Measurements from ENCODE around the gene TRIM43.
"Not testable (repeated sequence)": the region's sequence is repeated elsewhere in the genome, so short reads cannot be mapped to it uniquely, and the experiment has no call there.

TRIM43 gene

DNA sequence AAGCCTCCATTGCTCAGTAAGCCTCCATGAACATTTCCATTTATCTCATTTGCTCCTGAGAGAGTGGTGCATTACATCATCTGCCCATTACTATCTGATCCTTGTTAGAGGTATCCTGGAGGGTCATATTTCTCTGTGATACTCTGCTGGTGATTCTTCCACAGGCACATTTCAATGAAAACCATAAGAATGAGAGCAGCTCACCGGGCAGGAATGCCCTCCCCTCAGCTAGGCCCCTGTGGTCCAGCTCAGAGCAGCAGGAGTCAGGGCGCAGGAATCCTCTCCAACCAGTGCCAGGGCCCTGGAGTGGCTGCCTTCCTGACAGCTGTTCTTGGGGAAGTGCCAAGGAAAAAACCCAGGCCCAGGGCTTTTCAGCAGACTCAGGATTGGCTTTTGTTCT is 50.0 kb downstream of the TRIM43 start:
- peak; percentile 2 to 46 for DNase-seq

- DNase-seq = not testable (repeated sequence)
Observed at GRCh38 chr2:95642360-95642759, 50.6 kb downstream of the TRIM43 start.

- not testable (repeated sequence) for DNase-seq
Observed at GRCh38 chr2:95642951-95643350, 51.1 kb downstream of the TRIM43 start.

DNA sequence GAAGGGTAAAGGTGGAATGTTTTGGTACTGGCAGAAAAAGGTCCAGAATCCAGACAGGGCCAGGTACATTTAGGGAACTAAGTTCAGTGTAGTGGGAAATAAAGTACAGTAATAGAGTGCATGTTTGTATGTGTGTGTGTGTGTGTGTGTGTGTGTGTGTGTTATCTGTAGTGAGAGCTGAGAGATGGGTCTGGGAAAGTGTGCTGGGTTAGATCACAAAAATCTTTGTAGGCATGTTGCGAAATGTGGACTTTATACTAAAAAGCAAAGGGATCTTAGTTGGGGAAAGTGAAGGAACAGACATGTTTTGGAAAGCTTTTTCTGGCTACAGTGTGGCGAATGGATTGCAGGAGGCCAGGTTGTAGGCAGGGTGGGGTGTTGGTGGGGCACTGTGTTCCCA is 53.5 kb downstream of the TRIM43 start:
- DNase-seq = not testable (repeated sequence)

DNA sequence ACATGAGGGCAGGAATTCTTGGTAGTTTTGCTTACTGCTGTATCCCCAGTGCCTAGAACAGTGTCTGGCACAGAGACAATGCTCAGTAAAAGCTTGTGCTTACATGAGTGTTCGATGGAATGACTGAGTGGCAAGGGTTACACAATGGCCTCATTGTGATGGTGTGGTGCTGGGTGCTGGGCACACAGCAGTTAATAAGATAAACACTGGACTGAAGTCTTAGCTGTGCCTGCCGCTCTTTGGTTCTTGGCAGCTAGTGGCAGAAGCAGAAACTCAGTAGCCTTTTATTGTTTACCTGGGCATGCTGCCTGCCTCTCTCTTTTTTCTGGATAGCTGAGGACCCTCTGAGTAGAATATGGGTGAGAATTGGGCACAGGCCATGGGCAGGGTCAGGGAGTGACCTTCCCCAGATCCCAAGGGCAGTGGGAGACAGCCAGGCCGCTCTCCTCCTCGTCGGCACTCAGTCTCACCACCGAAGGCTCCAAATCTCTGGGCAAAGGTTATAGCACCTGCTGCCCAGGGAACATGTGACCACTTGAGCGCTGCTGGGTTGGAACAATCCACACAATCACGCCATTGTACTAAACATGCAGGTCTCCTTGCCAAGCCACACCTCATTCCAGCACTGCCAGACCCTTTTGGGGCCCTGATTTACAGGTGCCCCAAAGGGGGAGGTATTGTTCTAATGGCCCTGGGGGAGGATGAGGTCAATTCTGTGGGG is 54.6 kb downstream of the TRIM43 start:
- DNase-seq = not testable (repeated sequence)

GRCh38 chr2:95648894-95649544 is 57.2 kb downstream of the TRIM43 start:
- not testable (repeated sequence) for DNase-seq
